Activated CD4-positive, alpha-beta T cell treated with anti-CD3 and anti-CD28 coated beads, Interleukin-2, amount 50 U/mL, for 48 hours (primary cell): ENCODE data around the gene FOXL1.
"Not testable (repeated sequence)": the region's sequence is repeated elsewhere in the genome, so short reads cannot be mapped to it uniquely, and the experiment has no call there.

Experiments used
- DNase-seq, 2 experiments: peaks; one replicate each; pipeline ENCODE4 v3.0.0-alpha.2; 2020

Gene FOXL1

DNA sequence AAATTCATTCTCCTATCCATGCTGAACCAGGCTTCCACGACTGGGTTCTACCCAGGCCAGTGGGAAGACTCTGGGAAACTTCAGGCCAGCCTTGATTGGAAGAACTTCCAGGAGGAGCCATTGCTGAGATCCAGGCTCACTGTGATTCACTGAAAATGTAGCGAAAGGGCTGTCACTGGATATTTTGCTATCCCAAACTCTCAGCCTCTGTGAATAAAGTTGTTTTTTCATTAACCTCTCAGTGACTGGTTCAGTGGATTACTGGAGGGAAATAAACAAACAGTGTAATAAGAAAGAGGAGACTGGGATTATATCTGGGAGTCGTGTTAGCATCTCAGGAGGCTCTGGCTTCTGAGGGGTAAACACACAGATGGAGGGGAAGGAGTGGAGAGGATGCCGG is 3.1 kb downstream of the FOXL1 start:
- DNase-seq = no peak

DNA sequence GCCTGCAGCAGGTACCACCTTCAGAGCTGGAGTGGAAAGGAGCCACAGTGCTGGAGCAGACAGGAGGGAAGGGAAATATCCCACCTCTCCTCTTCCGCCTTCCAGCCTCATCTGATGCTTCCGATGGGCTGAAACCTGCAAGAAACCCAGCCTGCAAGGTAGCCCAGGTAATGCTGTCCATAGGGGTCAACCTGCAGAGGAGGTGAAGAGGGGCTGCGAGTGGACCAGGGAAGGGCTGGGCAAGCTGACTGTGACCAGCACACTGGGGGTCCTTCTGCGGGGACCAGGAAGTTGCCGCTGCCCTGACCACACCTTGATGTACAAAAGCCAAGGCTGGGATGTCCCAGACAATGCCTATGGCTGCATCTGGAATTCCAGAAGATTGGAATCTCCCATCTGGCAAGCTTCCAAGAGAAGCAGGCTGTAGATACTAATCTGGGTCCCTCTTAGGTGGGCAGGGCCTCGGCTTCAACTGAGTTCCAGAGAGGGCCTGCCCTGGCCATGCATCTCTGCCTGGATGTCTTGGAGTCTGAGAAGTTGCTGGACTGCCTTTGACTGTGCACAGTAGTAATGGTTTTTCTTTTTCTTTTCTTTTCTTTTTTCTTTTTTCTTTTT is 5.8 kb downstream of the FOXL1 start:
- DNase-seq = no peak

DNA sequence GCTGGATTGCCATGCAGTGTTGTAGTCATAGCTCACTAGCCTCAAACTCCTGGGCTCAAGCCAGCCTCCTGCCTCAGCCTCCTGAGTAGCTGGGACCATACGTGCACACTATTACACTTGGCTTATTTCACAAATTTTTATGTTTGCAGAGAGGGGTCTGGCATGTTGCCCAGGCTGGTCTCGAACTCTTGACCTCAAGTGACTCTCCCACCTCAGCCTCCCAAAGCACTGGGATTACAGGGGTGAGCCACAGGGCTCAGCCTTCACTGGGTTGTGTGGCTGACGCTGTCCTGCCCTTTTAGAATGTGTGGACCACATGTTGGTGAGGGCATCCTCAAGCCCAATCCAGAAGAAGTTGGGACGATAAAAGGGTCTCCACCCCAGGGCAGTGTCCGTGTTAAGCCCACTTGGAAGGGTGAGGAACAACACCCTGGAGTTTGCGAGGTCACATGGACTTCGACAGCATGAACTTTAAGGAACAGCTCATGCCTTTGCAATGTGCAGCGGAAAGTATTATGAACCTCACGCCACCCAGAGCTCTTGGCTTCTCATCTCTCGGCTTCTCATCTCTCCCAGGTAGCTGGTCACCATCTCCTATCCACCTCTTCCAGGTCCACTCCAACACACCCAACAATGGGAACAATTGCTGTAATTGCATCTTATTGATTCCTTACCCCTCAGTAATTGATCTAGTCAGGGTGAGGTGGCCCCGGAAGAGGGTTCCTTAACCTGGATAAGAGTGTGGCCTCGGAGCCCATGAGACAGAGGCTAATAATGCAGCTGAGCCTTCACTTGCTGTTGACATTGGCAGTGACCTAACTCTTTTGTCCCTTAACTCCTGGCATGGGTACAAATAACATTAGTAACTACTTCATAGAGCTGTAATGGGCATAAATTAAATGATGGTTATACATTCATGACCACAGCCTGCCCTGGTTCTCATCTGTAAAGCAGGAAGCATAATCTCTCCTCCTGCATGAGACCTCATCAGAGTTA is 6.7 kb downstream of the FOXL1 start:
- no peak for DNase-seq

DNA sequence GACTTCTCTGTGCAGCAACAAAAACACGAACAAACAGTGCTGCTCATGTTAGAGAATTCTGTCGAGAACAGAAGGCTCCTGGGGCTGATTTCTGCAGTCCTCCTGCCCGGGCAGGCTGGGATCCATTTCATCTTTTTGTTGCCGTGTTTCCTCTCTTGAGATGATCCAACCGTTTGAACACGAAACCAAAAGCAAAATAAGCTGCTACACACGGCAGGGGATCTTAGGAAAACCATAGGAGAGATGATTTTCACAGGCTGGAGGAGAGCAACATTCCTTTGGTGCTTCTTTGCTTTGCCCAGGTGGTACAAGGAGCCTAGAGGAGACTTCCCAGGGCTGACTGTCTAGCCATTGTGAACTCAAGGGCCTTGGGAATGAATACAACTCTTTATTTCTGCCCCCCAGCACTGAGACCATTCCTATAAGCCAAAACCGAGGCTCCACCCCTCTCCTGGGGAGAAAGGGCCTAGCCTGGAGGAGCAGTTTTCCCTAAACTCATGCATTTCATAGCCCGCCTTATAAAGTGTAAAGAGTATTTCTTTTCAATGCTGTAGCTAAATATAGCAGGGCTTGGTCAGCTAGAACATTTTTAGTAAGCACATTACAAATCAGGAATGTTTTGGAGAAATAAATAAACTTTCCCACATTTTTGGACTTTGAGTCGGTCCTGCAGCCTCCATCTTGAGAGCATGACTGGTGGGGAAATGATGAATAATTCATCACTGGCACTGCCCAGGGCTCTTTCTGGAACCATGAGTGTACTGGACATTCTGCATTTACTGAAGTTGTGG is 7.7 kb downstream of the FOXL1 start:
- DNase-seq = no peak

DNA sequence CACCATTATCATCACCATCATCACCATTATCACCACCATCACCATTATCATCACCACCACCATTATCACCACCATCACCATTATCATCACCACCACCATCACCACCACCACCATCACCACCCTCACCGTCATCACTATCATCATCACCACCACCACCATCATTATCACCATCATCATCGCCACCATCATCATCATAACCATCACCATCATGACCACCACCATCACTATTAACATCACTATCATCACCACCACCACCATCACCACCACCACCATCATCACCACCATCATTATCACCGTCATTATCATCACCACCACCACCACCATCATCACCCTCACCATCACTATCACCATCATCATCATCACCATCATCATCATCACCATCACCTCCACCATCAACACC is 9.1 kb downstream of the FOXL1 start:
- no peak for DNase-seq

DNA sequence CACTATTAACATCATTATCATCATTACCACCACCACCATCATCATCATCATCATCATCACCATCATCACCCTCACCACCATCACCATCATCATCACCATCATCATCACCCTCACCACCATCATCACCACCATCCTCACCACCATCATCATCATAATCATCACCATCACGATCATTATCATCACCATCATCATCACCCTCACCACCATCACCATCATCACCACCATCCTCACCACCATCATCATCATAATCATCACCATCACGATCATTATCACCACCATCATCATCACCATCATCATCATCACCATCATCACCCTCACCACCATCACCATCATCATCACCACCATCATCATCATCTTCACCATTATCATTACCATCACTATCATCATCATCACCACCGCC is 9.6 kb downstream of the FOXL1 start:
- DNase-seq = not testable (repeated sequence)

DNA sequence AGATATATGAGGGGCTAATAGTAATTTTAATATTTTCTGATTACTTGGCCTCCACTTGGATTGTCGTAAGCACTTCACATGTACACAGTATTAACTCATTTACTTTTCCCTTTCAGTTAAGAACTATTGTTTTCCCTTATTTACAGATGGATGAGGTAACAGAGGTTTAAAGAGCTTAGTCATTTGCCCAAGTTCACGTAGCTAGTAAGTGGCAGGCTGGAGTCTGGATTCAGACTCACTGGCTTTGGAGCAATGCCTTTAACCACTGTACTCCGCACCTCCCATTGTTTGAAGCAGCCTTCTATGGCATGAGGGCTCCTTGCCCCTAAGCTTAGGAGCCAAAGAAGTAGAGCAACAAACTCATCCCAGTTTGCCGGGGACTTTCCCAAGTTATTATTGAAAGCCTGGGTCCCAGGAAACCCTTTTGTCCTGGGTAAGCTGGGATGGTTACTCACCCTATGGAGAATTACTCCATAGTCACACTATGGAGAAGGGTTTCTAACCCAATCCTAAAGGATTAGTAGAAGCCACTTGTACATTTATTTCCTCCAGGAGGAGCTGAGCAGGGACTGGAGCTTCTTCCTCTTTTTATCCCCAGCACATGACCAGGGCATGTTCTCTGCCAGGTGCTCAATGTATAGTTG is 12.3 kb downstream of the FOXL1 start:
- DNase-seq = no peak

DNA sequence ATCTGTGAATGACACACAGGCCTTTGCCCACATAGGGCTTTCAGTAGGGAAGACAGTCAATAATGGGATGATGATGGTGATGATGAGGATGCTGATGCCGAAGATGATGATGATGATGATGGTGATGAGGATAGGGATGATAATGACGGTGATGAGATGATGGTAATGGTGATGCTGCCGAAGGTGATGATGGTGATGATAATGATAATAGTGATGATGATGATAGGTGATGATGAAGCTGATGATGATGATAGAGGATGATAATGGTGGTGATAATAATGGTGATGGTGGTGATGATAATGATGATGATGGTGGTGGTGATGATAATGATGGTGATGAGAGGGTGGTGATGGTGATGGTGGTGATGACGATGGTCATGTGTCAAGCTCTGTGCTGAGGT is 12.9 kb downstream of the FOXL1 start:
- DNase-seq = no peak

DNA sequence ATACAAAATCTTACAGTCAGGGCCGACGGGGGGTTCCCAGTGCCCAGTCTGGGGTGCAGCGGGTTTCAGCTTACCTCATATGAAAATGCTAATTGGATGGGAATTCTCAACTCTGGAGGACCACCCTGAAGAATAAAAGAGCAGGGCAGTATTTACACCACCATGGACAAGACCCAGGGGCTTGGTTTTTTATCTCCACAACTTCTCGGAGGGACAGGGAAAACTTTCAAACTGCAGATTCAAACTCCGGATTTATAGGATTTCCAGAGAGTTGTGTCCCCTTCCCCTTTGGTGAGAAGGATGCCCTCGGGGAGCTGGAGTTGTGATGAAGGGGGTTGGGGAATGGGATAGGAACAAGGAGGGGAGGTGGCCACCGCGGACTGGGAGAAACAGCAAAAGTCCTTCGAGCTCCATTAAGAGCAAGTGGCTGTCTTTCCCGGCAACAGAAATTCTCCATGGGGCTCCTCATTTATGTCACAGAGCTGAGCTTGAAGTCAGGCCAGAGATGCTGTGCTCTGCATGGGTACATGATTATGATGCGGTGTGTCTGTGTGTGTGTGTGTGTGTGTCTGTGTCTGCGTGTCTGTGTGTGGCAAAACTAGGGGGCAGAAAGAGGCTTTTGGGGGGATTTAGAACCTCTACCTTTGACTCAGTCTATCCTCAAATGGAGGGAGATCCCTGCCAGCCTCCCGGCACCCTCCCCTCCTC is 15.7 kb downstream of the FOXL1 start:
- DNase-seq = no peak

DNA sequence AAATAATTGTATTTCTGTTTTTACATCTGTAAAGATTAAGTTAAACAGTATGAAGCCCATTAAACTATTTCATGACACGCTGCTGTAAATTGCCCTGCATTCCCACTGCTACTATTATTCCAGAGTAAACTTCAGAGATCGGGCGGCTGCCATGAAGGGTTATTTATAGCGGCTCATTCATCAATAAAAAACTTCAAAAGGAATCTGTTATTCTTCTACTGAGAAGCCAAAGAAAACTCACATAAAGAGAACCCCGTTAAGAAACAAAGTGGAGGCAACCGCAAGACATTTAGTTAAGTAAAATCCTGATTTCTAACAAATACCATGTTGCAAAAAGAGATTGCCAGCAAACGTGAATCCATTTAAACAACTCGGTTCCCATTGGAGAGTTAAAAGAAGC is 16.4 kb downstream of the FOXL1 start:
- DNase-seq = no peak

DNA sequence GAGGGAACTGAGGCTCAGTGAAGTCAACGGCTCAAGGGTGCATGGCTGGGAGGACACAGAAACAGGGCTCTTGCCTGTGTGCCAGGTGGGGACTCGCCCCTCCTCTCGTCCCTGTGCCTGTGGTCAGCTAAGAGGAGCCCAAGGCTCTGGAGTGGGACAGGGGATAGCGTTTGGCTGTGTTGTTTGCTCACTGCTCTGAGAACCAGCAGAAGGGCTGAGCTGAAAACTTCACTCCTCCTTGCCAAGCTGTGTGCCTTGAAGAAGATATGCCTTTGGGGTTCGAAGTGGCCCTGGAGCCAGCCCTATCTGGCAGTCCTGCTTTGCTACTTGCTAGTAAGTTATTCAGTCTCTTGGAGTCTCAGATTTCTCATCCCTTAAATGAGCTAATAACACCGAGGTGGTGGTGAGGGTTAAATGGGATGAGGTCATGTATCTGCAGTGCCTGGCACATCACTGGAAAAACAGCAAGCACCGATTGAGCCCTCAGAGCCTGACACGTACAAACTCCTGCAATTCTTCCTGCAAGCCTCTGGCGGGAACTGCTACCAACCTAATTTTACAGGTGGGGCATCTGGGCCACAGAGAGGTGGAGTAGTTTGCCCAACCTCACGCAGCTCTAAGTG is 17.7 kb downstream of the FOXL1 start:
- DNase-seq = no peak

DNA sequence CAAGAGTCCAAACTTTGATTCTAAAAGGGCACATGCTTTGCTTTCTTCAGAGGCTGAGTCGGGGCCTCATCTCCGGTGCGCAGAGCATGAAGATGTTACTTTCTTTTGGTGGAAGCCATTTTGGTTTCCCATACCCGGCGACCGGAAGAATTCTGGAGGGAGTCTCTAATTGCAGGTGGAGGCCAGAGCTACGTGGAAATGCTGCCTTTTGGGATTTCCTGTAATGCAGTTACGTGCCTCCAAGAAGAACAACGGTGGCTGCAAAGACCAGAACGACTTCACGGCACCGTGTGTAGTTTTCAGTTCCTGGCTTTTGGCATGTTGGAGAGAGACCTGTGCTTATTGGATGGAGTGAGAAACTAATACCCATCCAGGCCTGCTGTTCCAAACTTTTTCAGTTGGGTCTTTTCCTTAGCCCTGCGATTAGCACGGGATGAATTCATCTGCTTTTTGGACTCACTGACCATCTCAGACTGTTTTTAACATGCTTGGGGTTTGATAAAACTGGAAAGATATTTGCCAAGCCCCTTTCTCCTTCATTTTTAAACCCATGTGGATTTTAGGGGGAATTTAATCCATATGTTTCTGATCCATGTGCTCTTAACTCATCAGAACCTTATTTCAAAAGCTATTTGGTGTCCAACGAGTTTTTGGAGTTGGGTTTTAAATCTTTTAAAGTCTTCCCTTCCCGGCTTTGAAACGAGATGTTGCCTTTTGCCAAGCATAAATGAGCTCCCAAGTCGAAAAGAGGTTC is 19.0 kb downstream of the FOXL1 start:
- DNase-seq = no peak

DNA sequence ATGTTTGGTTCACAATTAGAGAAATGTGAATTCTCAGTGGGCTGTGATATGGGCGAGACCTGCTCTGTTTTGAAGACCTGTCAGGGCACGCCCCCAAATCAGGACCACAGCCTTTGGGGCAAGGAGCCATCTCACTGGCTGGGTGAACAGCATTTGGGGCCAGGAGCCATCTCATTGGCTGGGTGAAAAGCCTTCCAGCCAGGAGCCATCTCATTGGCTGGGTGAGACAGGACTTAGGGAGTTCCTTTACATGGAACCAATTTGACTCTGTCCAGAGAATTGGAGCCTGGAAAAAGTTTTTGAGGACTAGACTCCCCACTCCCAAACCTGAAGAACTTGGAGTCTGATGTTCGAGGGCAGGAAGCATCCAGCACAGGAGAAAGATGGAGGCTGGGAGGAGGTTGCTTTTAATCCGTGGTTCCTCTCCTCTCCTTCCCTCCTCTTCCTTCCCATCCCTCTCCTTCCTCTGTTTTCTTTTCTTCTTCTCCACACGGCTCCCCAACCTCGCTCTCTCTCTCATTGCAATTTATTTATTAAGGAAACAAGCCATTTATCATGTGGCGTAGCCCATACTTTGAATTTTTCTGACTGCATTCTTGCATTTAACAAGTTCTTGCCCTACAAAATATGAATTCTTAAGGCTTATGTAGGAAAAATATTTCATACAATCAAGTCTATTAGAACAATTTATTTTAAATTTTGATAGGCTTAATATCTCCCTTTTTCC is 19.7 kb downstream of the FOXL1 start:
- DNase-seq = no peak

DNA sequence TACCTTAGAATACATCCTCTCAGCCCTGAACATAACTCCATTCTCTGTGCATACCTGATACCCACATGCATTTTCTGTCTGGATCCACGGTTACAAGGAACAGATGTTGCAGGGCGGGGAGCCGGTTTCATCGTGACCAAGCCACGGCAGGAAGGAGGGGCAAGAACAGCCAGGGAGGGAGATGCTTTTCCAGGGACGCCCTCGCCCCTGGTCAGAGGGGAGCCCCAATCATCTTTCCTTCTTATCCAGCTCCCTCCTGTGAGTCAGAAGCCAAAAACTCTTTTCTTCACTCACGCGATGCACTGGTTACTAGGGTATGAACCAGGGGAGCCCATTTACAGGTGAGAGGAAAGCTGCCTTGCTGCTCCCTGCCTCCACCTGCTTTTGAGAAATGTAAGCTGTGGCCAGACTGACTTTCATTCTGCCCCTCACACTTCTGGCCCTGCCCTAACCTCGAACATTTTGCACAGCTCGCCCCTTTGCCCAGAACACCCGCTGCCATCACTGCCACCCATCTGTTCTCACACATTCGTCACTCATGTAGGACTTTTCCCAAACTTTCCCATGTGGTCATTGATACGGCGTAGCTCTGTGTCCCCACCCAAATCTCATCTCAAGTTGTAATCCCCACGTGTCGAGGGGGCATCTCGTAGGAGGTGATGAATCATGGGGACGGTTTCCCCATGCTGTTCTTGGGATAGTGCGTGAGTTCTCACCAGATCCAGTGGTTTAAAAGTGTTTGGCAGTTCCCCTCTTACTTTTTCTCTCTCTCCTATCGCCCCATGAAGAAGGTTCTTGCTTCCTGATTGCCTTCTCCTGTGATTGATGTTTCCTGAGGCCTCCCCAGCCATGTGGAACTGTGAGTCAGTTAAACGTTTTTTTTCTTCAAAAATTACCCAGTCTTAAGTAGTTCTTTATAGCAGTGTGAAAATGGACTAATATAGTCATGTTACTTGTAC is 20.5 kb downstream of the FOXL1 start:
- no peak for DNase-seq

DNA sequence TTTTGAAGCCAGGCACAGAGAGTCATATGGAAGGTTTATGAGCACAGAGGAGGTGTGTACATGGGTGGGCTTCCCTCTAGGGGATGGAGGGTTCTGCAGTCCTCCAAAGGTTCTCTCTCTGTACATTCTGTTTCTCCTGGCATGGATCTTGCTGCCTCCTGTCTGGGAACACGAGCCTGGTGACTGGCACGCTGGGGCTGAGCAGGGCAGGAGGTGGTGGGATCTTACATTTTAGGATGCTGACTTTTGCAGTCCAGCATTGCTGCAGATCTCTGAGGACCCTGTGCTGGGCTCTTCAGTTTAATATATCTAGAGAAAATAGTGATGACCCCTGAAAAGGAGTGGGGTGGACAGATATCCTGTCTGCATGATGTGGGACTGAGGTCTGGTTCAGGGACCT is 23.0 kb downstream of the FOXL1 start:
- no peak for DNase-seq

DNA sequence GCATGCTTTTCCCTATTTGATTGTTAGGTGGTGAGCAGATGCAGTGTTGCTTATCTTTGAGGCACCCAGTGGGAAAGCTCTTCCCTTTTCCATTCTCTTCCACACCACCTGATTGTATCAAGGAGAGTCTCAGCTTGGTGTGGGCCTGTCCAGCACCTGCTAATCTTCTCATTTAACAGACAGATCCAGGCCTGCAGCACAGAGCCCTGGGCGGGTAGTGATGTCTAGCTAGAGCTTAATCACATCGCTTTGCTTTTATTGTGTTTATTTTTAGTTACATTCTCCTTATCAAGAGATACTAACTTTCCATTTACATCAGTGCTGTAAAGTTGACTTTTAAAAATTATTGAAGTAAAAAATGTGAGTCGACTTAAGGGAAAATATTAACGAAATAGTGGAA is 24.2 kb downstream of the FOXL1 start:
- DNase-seq = no peak

DNA sequence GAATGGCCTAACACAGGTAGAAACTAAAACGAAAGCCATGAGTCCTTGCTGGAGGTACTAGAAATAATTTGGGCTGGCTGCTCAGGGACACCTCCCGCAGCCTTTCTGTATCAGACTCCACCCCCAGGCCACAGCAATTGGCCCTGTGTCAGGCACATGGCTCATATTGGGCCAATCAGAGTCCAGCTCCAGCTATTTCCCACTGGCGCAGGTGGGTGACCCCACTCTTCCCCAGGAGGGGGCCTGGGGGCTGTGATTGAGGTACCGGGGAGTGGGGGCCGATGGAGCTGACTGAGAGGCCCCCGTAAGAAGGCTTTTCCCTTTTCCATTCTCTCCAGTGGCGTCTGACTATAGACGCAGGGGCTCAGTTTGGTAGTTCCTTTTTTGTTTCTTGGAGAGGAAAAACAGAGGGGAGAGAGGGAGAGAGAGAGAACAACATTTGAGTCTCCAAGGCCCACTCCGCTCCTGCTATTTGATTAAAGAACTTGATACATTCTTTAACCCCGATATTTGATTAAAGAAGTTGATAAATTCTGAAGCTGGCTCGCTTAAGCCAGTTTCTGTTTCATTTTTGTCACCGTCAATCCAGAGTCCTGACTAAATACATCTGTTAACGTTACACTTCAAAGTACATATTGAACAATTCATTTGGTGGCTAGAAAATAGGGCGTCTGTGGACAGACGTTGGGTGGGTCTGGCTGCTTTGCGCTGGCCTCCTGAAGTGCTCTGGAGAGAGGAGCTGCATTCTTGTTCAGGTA is 26.3 kb downstream of the FOXL1 start:
- DNase-seq = peak; percentile 22 to 30

DNA sequence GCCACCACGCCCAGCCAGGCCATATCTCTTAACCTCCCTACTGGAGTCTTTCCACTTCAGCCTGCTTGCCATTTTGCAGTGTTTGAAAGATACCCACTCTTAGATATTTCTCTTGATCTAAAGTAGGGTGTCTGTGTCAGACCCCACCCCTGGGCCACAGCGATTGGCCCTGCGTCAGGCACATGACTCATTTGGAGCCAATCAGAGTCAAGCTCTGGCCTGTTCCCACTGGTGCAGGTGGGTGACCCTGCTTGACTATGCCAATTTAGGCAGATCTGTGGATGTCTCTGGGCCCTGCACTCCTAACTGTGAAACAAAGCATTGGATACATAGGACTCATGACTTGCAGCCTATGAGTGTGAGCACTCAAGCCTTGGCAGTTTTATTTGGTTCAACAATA is 27.6 kb downstream of the FOXL1 start:
- DNase-seq = no peak
